Adrenal gland (tissue), 12 donors: ENCODE measurements around the gene PARP8. TPM values are rescaled to one million over a fixed set of nuclear protein-coding genes. Genes with fewer than 3 reads are reported as not detected.

Source experiments
- DNase-seq, 7 donors: peaks; one replicate each; pipeline ENCODE4 v3.0.0-alpha.2; 2019 to 2020
- H3K27ac ChIP-seq, 5 donors: fragments of 200-600 bp; sonication (generic) in 4 of 5; 1 replicate in 3 of 5; 2 replicates in 2 of 5; pipeline versions ENCODE4 v1.5.1 to v1.8.0; 2016 to 2020; ENCODE audit warnings: mild to moderate bottlenecking in 1 of 5
- H3K27me3 ChIP-seq: fragments of 200-600 bp; 2 replicates; pipeline ENCODE4 v1.8.0; 2021
- H3K36me3 ChIP-seq, 2 donors: fragments of 200-600 bp; replicated peaks in 1 of 2; 1 replicate in 1 of 2; 2 replicates in 1 of 2; pipeline versions ENCODE4 v1.5.1 to v1.8.0; 2018 to 2022
- H3K4me1 ChIP-seq, 2 donors: fragments of 200-600 bp; replicated peaks in 1 of 2; 1 replicate in 1 of 2; 2 replicates in 1 of 2; pipeline versions ENCODE4 v1.5.1 to v1.8.0; 2018 to 2021
- H3K4me3 ChIP-seq, 4 donors: fragments of 200-600 bp; sonication (generic) in 3 of 4; one replicate each; pipeline ENCODE4 v1.5.1; 2016 to 2018
- H3K9me3 ChIP-seq, 3 donors: fragments of 200-600 bp; sonication (generic) in 1 of 3; replicated peaks in 1 of 3; 1 replicate in 2 of 3; 2 replicates in 1 of 3; pipeline versions ENCODE4 v1.5.1 to v1.8.0; 2016 to 2021
- POLR2A ChIP-seq, 2 donors: fragments of 450-650 bp; IDR thresholded peaks; one replicate each; pipeline ENCODE4 v1.6.1; 2017; ENCODE audit warnings: antibody characterized with exemption in 2 of 2, mild to moderate bottlenecking in 2 of 2, moderate library complexity in 1 of 2
- WGBS, 4 donors: extraction: QIAGEN DNeasy Blood & Tissue Kit in 2 of 4; methylation state at CpG; one replicate each; pipeline versions ENCODE4 v1.1.5 to v1.1.7; 2013 to 2017; 5-methylcytosine and 5-hydroxymethylcytosine counted together
- intact Hi-C, 2 donors: fragments of 100-400 bp; cut with DNase I; formaldehyde crosslinking; loops; one replicate each; pipeline versions ENCODE4 v1.14.1 to v1.15.0; 2022 to 2023
- polyA plus RNA-seq, 3 donors: library from polyadenylated mRNA; stranded (reverse); fragments of 200-250 nt in 2 of 3; fragments of 350-450 nt in 1 of 3; fragmentation: Illumina TruSeq in 1 of 3; extraction: RNeasy Lipid Tissue Mini Kit (QIAGEN cat#74804) in 1 of 3; gene quantifications; one replicate each; pipeline ENCODE4 v1.2.3, GENCODE V29; 2013 to 2014
- total RNA-seq, 9 donors: library from RNA; depleted of rRNA in 4 of 9; stranded (reverse); fragments of >200 nt in 4 of 9; fragments of 120-200 nt in 1 of 9; fragmentation: NEBNext Ultra II Directional in 1 of 9; extraction: Animal tissue kit (Norgen Biotek cat#: 25700) in 1 of 9; gene quantifications; one replicate each; pipeline versions ENCODE4 v1.1.0 to v1.2.4, GENCODE V29; 2013 to 2023
- TF ChIP-seq, protein P1 (sequence below), 6 experiments: fragments of 450-650 bp in 4 of 6; fragments of 200-600 bp in 2 of 6; sonication (generic) in 1 of 6; IDR thresholded peaks; 1 replicate in 5 of 6; 2 replicates in 1 of 6; pipeline versions ENCODE4 v1.5.1 to v1.8.0; 2016 to 2021; ENCODE audit warnings: antibody characterized with exemption in 6 of 6, mild to moderate bottlenecking in 2 of 6, moderate library complexity in 1 of 6
- donor health status: healthy with polysubstance abuse.
- donor health status: Bipolar disorder and iron deficiency.
- donor health status: DM: yes; HTN: yes; CAD: no.
- donor health status: DM: no; HTN: no; CAD: no.
- donor health status: DM: no; HTN: no; CAD: no.
- donor health status: DM: yes; HTN: yes; CAD: no.

The PARP8 gene
- total and polyA plus RNA-seq, 12 donors = 7.5 to 41.8 (median 24.0) TPM

DNA sequence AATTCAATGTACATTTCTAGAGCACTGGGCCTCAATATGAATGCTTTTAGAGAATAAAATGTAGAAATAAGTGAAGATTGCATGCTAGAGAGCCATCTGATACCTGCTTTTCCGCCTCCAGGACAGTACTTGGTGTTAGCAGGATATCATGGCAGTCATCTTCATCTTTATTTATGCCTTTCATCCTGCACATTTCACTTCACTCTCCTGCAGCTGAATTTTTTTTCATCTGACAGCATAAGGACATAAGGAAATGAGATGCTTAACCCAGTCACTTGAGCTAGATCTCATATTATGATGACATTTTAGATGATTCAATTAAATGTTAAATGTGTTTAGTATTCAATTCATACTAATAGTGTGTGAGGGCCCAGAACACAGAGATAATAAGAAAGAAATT, 162.6 kb downstream of the PARP8 start:
- Histone ChIP-seq H3K27ac (no peak overlapping the region), H3K27me3 (no peaks in the 10 kb centered on the region), H3K36me3 (peaks cover 0 to 5% of the 10 kb centered on the region in 2 donors), H3K4me3 (no peak overlapping the region), H3K9me3 (no peaks in the 10 kb centered on the region), H3K4me1 (no peaks in the 10 kb centered on the region)
- intact Hi-C loops = no loop called here
- WGBS, 4 donors = 76 to 92% (median 87%) methylated on average over 1 of the region's 1 CpG
- no peak for DNase-seq
- TF ChIP-seq, protein P1, sequence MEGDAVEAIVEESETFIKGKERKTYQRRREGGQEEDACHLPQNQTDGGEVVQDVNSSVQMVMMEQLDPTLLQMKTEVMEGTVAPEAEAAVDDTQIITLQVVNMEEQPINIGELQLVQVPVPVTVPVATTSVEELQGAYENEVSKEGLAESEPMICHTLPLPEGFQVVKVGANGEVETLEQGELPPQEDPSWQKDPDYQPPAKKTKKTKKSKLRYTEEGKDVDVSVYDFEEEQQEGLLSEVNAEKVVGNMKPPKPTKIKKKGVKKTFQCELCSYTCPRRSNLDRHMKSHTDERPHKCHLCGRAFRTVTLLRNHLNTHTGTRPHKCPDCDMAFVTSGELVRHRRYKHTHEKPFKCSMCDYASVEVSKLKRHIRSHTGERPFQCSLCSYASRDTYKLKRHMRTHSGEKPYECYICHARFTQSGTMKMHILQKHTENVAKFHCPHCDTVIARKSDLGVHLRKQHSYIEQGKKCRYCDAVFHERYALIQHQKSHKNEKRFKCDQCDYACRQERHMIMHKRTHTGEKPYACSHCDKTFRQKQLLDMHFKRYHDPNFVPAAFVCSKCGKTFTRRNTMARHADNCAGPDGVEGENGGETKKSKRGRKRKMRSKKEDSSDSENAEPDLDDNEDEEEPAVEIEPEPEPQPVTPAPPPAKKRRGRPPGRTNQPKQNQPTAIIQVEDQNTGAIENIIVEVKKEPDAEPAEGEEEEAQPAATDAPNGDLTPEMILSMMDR (IDR thresholded peaks at IDR 0.05) = no peak

DNA sequence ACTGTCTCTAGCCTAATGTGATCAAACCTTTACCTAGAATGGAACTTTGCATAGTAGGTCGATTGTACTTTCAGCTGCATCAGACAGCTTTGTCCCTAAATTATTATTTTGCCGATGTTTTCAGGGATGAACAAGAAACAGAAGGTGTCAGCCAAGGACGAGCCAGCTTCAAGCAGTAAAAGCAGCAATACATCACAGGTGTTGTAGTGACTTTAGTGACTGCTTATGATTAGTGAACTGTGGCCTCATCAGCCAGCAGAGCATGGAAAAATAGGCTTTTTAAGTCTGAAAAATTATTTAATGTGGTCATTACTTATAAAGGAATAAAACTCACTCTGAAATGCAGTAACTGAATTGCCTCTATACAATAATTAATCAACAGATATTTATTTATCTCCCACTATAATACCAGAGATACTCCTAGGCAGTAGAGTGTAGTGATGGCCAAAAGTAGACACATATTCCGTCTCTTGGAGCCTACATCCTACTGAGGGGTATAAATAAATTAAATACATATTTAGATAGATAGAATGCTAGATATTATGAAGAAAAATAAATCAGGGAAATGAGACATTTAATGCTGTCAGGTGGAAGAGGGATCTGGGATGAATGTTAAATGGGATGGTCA, 166.3 kb downstream of the PARP8 start:
- no peaks in the 10 kb centered on the region for H3K27me3 ChIP-seq
- H3K4me3 ChIP-seq = no peak overlapping the region
- intact Hi-C loops = no loop called here
- TF ChIP-seq POLR2A (IDR thresholded peaks at IDR 0.05) = no peak
- DNase-seq = no peak
- H3K36me3 ChIP-seq = peaks cover 0 to 5% of the 10 kb centered on the region in 2 donors
- no peaks in the 10 kb centered on the region for H3K4me1 ChIP-seq
- WGBS, 4 donors = 80 to 84% (median 81%) methylated on average over 4 of the region's 4 CpGs
- H3K27ac ChIP-seq = no peak overlapping the region
- no peaks in the 10 kb centered on the region for H3K9me3 ChIP-seq

DNA sequence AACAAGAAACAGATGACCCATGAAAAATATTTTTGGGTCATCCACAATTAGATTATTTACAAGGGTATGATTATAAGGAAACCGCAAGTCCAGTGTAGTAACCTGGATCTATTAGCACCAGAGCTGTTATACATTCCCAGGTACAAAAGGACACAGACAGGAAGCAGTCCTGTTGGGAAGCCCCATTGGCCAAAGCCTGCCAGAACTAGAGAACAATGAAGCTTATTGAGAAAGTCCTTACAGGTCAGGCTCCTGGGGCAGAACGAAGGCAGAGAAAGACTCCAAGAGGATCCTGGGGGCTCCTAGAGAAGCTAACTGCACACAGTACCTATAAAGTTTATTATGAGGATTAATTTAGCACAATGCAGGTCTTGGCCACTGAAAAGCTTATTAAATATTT, 169.9 kb downstream of the PARP8 start:
- Histone ChIP-seq H3K9me3 (no peaks in the 10 kb centered on the region), H3K27ac (no peak overlapping the region), H3K27me3 (no peaks in the 10 kb centered on the region), H3K4me1 (no peaks in the 10 kb centered on the region), H3K36me3 (no peaks in the 10 kb centered on the region), H3K4me3 (no peak overlapping the region)
- no peak for TF ChIP-seq POLR2A (IDR thresholded peaks at IDR 0.05)
- TF ChIP-seq, protein P1 (IDR thresholded peaks at IDR 0.05) = no peak
- WGBS, 4 donors = 87 to 95% (median 92%) methylated on average over 2 of the region's 2 CpGs
- intact Hi-C loops = no loop called here
- no peak for DNase-seq

DNA sequence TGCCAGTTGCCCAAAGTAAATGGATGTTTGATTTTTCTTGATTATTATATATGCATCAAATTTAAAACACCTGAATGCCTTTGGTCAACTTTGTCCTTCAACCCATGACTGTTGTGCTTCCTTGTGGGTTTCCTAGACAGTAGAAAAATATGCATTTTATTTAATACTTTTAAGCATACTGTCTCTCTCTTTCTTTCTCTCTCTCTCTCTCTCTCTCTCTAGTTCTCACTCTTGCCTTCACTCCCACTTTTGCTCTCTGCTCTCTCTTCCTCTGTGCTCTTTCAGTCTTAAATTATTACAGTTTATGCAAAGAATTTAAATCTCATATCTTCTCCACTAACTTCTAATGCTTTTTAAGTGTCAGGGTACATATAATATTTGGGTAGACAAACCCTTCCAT, 173.0 kb downstream of the PARP8 start:
- Histone ChIP-seq H3K36me3 (no peaks in the 10 kb centered on the region), H3K4me1 (no peaks in the 10 kb centered on the region), H3K27me3 (no peaks in the 10 kb centered on the region), H3K9me3 (peaks cover 0 to 4% (median 0%) of the 10 kb centered on the region in 3 donors), H3K4me3 (no peak overlapping the region), H3K27ac (no peak overlapping the region)
- DNase-seq = no peak
- no peak for TF ChIP-seq POLR2A (IDR thresholded peaks at IDR 0.05)
- TF ChIP-seq, protein P1 (IDR thresholded peaks at IDR 0.05) = no peak
- intact Hi-C loops = no loop called here

DNA sequence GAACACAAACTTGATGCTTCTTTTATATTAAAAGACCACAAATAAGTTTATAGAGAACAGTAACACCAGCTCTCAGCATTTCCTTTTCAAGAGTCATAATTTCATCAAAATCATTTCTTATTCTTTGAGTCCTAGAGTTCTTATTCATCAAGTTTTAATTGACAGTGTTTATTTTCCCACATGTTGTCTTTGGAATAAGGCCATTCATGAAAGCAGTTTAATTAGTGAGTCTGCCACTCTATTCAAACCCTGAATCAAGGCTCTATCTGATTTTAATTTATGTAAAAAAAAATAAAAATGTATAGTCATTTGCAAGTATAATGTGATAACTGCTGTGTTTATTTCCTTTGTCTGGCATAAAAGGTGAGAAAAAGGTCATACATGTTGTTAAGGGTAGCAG, 176.7 kb downstream of the PARP8 start:
- no peak overlapping the region for H3K27ac ChIP-seq
- DNase-seq = no peak
- peaks cover 0 to 4% (median 0%) of the 10 kb centered on the region in 3 donors for H3K9me3 ChIP-seq
- H3K4me3 ChIP-seq = no peak overlapping the region
- no peaks in the 10 kb centered on the region for H3K36me3 ChIP-seq
- no peaks in the 10 kb centered on the region for H3K4me1 ChIP-seq
- no peaks in the 10 kb centered on the region for H3K27me3 ChIP-seq
- TF ChIP-seq POLR2A (IDR thresholded peaks at IDR 0.05) = no peak
- TF ChIP-seq, protein P1 (IDR thresholded peaks at IDR 0.05) = no peak
- intact Hi-C loops = no loop called here
